Activated CD8-positive, alpha-beta memory T cell treated with anti-CD3 and anti-CD28 coated beads, Interleukin-2, amount 50 U/mL, for 1 hour (primary cell): ENCODE measurements around the gene MZT1.

Experiments used
- DNase-seq: peaks from one replicate; pipeline ENCODE4 v3.0.0-alpha.2; 2020; ENCODE audit errors: extremely low read depth

The MZT1 gene

GRCh38 chr13:72680353-72680752 lies 47.1 kb downstream of the MZT1 start:
- no peak for DNase-seq

DNA sequence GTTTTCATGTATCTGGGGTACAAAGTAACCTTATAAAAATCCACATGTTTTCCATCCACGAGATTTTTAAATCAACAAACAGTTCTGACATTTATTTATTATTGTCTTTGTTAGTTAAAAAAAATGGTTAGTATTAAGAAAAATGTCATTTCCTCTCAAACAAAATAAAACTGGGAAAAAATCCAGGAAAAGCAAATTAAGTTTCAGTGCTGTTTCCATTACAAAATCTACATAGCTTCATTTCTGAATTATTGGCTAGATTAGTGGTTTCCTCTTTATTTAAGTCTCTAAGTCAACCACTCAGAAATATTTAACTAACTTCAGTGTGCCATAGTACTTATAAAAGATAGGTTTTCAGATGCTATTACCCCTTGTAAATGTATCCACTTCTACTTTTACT lies 49.1 kb downstream of the MZT1 start:
- no peak for DNase-seq

- no peak for DNase-seq
Measured at GRCh38 chr13:72677431-72677830, 50.0 kb downstream of the MZT1 start.

GRCh38 chr13:72666391-72666790 lies 61.0 kb downstream of the MZT1 start:
- no peak for DNase-seq

DNA sequence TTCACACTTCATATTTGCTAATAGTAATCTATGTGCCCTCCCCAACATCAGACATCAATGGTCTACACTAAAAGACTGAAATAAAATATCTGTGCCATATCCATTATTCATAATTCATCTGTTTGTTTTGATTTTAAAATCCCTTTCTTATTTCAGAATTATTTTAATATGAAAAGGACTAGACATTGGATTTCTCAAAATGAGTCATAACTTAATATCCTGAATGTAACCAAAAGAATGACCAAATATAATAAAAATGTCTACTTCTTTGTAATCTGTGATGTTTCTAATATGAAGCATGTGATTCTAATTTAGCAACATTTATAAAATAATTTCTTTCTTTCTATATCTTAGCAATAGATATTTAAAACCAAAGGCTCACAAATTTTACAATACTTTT lies 64.9 kb downstream of the MZT1 start:
- DNase-seq: no peak
